NCI-H748 (cell line): ENCODE data around the gene FAM111A.

Experiments
- DNase-seq: peaks from one replicate; lab custom pipeline; 2025; ENCODE audit not compliant: unreplicated experiment; lab: John Stamatoyannopoulos, UW

Gene FAM111A

DNA sequence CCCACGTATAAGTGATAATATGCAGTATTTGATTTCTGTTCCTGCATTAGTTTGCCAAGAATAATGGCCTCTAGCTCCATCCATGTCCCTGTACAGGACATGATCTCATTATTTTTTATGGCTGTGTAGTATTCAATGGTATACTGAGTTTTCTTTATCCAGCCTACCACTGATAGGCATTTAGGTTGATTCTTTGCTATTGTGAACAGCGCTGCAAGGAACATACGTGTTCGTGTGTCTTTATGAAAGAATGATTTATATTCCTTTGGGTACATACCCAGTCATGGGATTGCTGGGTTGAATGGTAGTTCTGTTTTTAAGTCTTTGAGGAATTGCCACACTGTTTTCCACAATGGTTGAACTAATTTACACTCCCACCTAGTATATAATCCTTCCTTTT lies 1.5 kb upstream of the FAM111A start:
- DNase-seq: no peak

DNA sequence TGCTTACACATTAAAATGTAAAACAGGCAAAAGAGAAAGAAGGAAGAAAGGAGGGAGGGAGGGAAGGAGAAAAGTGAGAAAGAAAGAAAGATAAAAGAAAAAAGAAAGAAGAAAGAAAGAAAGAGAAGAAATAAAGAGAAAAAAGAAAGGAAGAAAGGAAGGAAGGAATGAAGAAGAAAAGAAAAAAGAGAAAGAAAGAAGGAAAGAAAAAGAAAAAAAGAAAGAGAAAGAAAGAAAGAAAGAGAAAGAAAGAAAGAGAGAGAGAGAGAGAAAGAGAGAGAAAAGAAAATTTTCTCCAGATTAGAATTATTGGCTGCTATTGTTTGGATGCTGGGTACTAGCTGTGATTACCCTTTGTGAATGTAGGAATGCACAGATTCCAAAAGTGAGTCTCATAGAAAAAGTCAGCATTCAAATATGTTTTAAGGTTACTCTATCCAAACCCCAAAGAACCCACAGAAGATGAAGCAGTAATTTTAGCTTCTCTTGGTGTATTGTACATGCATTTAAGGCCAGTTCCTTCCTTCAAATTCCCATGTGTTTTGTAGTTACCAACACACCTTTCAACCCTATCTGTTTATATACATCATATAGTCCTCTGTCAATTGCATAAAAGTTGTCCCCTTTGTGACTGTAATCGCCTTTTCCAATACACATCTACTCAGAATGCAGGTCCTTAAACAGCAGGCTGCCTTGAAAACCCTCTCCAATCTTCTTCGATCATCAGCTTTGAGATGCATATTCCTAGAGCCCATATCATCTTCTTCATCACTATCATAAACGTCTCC lies 789 bp upstream of the FAM111A start:
- DNase-seq: peak; percentile 48

- no peak for DNase-seq
These were observed 1.4 kb downstream of the FAM111A start for GRCh38 chr11:59144096-59144495.

- peak; percentile 96 for DNase-seq
These were observed 2.1 kb downstream of the FAM111A start for GRCh38 chr11:59144579-59145345.

DNA sequence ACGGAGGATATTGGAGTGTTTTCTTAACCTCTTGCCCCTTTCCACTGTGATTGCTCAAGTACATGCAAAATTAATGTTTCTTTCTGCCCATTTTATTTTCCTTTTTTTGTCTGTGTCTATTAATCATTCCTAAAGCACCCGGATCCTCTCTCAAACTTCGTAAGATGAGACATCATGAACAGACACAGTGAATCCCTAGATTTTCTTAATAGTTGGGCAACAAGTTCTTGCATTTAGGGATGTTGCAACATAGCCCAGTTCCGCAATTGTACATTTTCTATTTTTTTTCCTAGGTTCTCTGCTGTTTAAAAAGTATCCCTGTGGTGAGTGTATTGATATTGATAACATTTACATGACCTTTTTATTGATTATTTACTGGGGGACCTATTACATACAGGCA lies 2.9 kb downstream of the FAM111A start:
- no peak for DNase-seq

- DNase-seq: no peak
These were observed 9.1 kb downstream of the FAM111A start for GRCh38 chr11:59151761-59152160.

DNA sequence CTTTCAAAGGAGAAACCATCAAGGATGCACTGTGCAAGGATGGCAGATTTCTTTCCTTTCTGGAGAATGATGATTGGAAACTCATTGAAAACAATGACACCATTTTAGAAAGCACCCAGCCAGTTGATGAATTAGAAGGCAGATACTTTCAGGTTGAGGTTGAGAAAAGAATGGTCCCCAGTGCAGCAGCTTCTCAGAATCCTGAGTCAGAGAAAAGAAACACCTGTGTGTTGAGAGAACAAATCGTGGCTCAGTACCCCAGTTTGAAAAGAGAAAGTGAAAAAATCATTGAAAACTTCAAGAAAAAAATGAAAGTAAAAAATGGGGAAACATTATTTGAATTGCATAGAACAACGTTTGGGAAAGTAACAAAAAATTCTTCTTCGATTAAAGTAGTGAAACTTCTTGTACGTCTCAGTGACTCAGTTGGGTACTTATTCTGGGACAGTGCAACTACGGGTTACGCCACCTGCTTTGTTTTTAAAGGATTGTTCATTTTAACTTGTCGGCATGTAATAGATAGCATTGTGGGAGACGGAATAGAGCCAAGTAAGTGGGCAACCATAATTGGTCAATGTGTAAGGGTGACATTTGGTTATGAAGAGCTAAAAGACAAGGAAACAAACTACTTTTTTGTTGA lies 9.8 kb downstream of the FAM111A start:
- no peak for DNase-seq

DNA sequence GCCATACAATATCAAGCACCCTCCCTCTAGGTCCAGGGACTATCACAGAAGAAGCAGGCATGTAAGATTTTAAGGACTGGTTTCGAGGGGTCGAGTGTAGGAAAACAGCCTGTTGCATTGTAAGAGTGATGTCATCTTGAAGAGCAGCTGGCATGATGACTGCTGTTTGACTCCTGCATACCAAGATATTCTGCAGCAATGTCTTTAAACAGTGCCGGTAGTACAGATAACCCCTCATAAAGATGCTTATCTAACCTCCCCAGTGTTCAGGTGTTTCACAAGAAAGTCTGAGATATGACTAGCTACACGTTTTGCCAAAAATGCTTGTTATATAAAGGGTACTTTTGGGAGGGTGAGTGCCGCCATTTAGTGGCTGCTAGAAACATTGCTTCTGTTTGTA lies 12.0 kb downstream of the FAM111A start:
- DNase-seq: no peak

- DNase-seq: no peak
These were observed 14.8 kb downstream of the FAM111A start for GRCh38 chr11:59157433-59157832.

DNA sequence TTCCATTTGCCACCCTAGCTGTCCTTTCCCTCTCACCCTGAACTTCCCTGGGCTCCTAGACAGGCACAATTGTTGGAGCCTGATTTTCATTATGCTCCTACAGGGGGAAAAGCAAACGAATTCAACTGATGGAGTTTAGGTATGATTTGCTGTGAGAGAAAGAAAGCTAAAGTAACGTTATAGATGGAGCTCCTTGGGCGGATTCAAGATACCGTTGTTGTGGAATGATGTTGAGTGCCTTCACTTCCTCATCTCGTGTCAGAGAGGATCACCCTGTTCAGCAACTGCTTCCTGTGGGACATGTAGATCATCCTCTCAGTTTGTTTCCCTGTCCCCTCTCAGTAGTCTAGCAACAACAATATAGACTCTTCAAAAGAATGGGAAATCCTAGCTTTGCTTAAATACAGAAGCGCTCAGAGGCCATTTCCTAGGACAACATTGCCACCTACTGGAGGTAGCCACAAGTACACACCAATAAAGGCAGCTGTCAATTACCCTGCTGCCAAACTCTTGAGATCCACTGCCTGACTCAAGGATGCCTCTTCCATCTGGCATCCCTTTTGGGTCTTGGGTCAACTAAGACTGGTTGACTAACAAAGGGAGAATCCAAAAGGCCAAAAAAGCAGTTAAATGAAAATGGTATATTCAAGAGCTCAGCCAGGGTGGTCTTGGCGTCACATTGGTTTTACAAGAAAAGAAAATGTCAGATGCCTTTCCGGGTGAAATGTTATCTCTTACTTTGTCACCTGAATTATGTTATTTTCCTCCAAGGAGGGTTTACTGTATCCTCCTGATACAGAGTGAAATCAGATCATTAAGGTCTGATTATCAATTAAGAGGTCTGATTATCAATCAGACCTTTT lies 15.8 kb downstream of the FAM111A start:
- DNase-seq: peak; percentile 76

DNA sequence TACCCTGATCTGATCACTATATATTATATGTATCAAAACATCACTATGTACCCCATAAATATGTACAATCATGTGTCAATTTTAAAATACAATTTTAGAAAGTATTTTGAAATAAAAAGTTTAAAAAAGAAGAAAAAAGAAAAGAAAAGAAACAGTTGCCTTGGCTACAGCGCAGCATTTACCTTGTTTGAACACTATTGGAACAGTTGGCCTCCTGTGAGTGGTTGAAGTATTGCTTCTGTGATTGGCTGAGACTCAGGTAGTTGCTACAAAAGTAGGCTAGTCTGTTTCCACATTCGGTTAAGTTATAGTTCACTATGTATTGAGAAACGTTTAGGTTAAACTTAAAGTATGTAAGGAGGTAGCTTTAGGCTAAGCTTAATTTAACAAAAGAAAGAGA lies 21.4 kb downstream of the FAM111A start:
- DNase-seq: no peak

DNA sequence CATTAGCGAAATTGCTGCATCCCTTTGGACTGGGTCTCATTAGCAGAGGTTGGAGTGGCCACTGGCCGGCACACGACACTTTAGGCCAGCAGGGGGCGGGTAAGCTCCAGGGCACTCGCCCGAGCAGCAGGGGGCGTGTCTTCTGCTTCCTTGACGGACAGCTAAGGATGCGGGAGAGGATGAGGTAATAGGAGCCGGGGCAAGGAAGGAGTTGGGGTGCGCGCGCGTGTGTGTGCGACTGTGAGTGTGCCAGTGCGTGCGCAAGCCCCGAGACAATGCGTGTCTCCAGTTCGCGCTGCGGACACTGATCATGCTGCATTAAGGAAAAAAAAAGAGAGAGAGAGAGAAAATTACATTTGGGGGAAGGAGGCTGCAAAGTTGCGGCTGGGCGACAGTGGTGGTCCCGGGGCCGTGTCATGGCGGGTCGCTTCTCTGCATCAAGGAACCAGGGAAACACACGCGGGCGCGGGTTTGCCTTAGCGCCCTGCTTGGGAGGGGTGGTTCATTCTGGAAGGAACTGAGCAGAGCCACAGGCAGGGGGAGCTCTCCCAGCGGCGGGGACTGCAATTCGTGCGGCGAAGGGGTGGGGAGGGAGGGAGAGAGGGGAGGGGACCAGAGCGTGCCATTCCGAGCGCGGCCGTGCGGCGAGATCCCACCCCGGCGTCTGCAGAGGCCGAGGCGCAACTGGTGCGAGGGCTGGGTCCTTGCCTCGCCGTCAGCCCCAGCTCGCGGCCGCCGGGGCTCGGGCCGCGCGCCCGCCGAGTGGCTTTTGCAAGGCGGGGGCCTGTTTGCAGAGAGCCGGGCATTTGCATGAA lies 29.1 kb downstream of the FAM111A start, which contains the start of gene DTX4:
Gene DTX4 (plus strand): TSS at position 625 of the 815 bp plus-strand sequence. CDS start 464 bp downstream, outside the sequence.
- peak; percentile 88 for DNase-seq

DNA sequence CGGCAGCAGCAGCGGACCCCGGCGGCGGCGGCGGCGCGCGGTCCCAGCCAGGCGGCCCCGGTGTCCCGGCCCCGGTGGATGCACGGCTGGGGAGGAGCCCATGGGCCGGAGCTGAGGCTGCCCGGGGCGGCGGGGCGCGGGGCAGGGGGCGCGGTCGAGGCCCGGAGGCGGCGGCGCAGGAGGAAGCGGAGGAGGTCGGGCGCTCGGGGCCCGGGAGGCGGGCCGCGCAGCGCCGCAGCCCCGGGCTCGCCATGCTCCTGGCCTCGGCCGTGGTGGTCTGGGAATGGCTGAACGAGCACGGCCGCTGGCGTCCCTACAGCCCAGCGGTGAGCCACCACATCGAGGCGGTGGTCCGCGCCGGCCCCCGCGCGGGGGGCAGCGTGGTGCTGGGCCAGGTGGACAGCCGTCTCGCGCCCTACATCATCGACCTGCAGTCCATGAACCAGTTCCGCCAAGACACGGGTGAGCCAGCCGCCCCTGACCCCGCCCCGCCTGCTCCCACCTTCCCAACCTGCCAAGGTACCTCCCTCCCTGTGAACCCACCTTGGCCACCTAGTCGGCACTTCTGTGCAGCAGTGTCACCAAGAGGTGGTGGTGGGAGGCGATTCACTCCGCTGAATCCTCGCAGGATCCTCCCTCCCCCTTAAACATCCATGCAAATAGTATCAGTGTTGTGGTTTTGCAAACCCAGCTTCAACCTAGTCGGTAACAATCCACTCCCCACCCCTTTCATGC lies 29.9 kb downstream of the FAM111A start:
- DNase-seq: peak; percentile 41

DNA sequence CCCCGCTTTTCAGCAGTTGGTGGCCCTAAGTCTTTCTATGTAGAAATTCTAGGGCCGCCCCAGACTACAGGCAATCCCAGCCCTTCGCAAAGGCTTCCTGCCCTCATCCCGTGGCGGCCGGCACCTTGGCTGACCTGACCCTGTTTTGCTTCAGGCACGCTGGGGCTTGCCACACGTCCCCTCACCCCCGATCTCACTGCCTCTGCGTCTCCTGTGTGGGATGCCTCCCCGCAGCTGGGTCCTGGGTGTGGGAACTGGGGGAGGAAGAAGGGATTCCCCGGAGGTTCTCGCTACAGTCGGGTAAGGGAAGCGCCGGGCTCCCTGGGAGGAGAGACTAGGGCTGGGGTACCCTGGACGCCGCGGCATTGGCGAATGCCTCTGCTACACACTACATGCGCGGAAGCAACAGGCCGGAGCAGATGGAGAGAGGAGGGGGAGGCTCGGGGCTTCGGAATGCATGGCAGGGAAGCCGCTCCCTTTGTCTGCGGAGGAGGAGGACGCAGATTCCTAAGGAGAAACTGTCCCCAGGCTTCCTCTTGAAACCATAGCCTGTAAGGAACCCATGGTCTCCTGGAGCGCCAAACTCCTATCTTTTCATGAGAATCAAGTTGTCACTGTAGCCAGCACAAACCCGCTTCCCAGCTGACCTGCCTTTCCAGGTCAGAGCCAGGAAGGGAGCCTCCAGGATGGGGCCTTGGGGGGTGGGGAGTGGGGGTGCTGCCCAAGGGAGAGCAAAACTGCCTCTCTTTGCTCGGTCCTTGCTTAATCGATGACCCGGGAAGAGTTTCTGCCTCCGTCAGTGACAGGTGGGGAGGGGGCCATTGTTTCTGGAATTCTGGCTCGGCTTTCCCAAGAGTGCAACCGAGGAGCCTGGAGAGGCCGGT lies 30.7 kb downstream of the FAM111A start:
- DNase-seq: peak; percentile 40

GRCh38 chr11:59173964-59174663 lies 31.5 kb downstream of the FAM111A start:
- no peak for DNase-seq

DNA sequence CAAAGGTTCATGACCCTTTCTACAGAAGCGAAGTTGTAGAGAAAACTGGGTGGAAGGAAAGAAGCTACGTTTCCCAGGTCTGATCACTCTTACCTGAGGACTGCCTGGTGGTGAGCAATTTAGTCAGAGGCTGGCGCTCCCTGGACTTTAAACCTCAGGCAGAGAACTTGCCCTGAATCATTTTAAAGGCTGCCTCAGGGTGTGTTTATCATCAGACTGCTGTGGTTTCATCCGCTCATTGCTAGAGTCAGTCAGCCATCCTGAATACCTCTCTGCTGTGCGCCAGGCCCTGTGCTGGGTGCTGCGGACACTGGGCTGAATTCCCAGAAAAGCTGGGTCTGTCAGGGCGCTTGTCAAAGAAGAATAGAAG lies 32.0 kb downstream of the FAM111A start:
- no peak for DNase-seq

GRCh38 chr11:59175091-59175501 lies 32.4 kb downstream of the FAM111A start:
- DNase-seq: no peak

DNA sequence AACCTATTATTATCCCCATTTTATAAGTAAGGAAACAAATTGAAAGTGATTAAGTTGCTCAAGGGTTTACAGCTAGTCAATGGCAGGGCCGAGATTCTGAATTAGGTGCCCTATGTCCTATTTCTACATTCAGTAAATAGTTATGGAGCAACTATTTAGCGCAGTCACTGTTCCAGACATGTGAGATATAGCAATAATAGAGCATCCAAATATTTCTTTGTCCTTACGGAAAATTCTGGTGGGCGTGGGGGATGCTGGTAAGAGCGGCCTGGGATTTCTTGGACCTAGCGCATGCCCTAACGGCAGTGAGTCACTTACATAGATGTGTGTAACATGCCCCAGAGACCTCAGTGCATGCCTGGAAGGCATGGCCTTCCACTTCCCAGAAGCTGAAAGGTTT lies 33.7 kb downstream of the FAM111A start:
- no peak for DNase-seq
